GM19043 (cell line): ENCODE data around the gene CLASRP.
"Not testable (repeated sequence)": the region's sequence is repeated elsewhere in the genome, so short reads cannot be mapped to it uniquely, and the experiment has no call there.

ENCODE experiments used
- ATAC-seq: cut with Tn5 transposase; IDR thresholded peaks from one replicate; pipeline ENCODE4 v1.9.1; 2021; ENCODE audit warnings: low read depth; ENCODE audit not compliant: unreplicated experiment

CLASRP gene

DNA sequence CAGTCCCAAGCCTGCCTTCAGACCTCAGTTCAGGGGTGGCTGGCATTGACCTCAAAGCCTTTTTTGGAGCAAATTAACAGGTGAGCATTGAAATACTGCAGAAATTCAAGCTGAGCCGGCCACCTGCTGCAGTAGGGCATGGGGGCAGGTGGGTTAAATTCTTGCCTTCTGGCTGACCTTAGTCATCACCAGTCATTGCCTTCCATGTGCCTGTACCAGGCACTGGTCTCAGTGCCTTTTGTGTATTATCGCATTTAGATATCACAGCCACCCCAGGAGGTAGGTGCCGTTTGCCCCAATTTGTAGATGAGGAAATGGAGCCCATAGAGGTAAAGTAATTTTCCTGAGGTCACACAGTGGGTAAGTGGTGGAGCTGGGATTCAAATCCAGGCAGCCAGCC is 61.4 kb downstream of the CLASRP start:
- no peak for ATAC-seq

DNA sequence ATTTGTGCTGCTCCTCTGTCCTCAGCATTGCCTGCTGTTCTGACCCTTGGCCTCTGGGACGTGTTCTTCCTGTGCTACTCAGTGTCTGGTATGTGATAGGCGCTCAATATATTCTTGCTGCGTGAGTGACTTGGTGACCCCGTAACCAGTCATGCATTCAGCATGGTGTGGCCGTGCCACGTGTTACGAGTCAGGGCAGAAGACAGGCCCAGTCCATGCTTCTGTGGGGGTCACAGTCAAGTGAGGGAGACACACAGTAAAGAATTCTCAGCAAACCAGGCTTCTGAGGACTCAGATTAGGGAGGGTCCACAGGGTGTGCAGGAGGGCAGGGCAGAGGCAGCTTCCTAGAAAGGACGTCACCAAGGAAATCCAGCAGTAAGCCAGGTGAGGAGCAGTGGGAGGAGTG is 62.0 kb downstream of the CLASRP start:
- no peak for ATAC-seq

DNA sequence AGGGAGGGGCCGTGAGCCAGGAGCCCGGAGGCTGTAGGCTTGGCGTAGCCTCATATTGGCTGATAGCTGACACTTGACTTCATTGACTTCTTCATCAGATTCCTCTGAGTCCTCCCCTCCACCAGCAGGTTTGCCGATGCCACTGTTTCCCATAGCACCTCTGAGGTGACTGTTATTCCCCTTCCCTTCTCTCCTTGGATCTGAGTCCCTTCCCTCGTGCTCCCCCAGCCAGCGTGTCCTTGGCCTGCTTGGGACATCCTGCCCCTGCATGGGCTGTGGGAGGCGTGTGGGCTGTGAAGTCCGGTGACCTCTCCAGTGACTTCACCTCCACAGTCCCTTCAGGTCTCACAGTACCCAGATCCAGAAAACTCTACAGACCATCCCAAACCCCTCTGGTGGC is 63.0 kb downstream of the CLASRP start:
- no peak for ATAC-seq

DNA sequence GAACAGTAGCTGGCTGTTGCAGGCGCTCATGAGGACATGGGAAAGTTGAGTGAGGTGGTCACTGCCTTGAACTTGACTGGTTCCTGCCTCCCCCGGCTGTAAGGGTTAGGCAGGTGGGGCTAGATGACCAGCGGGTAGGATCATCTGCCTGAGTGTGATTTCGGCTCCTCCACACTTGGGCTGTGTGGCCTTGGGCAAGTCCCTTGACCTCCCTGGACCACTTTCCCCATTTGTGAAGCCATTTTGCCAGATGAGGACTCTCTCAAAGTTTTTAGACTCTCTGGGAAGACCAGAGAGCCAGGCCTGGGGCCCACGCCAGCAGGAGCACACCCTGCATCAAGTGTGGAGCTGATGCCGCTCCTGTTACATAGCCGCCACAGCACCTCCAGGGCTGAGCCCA is 63.6 kb downstream of the CLASRP start:
- no peak for ATAC-seq

DNA sequence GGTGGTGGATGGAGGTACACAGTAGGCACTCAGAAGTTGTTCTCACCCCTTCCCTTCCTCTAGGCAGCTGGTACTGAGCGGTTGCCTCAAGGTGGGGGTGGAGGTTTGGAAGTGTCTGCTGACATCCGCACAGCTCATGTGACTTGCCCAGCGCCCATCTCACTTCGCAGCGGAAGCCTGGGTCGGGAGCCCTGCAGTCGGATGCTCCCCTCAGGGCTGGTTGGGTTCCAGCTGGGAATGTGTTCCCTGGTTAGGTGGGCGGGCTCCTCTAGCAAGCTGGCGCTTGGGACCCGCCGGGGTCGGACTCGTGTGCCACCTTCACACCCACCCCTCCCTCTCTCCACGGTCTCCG is 64.3 kb downstream of the CLASRP start:
- no peak for ATAC-seq

DNA sequence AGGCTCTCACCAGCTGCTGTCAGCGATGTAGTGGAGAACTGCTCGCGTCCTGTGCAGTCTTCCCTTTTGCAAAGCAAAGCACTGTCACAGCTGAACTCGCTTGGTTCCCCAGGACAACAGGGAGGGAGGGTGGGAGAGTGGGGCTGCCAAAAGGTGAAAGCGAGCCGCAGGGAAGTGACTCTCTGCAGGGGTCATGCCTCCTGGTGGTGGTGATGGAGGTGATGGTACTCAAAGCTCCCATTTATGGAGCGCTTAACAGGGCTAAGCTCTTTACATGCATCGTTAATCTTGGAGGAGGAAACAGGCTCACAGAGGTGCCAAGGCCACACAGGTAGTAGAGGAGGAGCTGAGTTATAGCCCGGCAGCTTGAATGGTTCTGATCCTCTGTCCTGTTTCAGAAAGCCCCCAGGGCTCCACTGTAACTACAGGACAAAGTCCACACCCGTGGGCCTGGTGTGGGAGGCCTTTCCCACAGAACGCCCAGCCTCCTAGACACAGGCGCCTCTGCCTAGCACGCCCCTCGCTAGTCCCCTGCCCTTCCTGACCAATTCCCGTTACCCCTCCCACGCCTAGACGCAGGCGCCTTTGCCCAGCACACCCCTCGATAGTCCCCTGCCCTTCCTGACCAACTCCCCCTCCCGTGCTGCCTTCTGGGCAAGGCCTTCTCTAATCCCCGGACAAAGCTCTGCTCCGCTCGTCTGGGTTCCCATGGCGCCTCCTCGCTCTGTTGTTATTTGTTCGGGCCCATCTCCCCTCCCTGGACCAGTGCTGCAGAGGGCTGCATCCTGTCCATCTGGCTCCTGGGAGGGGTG is 64.9 kb downstream of the CLASRP start:
- ATAC-seq, result no peak

DNA sequence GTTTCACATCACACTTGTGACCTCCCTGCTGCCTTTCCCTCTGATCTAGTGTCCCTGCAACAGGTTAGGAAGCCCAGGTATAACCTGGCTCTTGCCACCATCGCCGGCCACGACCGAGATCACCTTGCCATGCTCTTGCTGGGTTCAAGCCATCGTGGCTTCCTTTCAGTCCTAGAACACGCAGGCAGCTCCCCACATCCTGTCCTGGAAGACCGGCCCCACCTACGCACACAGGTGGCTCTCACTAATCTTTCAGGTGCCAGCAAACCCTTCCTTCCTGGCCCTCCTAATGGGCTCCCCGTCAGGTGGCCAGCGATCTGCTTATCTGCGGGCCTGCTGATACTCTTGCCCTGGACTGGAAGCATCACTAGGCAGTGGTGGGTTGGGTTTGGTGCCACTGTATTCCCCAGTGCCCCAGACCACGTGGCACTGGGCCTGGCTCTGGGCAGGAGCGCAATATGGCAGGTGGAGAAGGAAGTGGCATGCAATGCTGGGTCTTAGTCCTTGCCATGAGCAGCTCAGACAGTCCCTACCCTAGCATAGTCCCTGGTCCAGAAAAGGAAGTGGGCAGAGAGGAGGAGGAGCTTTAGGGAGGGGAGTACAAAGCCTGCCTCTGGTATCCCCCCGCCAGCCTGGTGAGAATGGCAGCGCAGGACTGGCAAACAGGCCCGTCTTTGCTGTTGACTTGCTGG is 66.0 kb downstream of the CLASRP start:
- ATAC-seq, result no peak

DNA sequence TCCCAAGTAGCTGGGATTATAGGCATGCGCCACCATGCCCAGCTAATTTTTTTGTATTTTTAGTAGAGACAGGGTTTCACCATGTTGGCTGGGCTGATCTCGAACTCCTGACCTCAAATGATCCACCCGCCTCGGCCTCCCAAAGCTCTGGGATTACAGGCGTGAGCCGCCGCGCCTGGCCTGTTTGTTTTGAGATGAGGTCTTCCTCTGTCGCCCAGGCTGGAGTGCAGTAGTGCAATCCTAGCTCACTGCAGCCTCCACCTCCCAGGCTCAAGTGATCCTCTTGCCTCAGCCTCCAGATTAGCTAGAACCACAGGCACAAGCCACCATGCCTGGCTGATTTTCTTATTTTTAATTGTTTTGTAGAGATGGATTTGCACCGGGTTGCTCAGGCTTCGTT is 67.5 kb downstream of the CLASRP start:
- ATAC-seq, result not testable (repeated sequence)

DNA sequence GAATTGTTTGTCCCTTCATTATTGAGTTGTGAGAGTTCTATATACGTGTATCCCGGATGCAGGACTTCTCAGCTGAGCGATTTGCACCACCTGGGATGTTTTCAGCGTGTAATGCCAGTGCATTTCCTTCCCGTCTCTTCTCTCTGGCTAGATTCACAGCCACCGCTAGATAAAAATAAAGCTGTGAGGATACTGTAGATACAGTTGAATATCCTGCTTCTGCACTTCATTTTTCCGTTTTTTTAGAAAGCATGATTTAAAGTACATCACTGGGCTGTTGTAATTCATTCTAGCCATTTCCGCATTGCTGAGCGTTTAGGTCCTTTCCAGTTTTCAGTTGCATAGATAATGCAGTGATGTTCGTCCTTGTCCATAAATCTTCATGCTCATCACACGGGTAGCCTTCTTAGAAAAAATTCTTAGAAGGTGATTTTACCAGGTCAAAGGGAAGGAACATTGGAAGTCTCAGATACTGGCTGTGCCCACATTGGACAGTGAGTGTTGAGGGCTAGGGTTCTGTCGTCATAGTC is 68.8 kb downstream of the CLASRP start:
- ATAC-seq, result no peak

DNA sequence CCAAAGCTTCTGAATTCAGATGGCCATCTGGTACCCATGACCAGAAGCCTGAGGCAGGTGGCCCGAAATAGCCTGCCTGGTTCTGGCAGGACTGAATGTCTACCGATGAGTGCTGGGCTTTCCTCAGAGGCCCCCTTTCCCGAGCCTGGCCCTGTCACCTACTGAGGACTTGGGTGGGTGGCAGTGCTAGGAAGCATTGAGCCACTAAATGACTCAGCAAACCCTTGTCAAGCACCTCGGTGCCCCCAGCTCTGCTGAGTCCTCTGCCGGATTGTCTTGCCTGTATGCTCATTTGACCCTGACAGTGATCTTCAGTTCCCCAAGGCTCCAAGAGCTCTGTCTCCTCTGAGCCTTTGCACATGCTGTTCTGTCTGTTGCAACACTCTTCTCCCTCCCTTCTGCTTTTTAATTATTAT is 72.0 kb downstream of the CLASRP start:
- ATAC-seq, result no peak

DNA sequence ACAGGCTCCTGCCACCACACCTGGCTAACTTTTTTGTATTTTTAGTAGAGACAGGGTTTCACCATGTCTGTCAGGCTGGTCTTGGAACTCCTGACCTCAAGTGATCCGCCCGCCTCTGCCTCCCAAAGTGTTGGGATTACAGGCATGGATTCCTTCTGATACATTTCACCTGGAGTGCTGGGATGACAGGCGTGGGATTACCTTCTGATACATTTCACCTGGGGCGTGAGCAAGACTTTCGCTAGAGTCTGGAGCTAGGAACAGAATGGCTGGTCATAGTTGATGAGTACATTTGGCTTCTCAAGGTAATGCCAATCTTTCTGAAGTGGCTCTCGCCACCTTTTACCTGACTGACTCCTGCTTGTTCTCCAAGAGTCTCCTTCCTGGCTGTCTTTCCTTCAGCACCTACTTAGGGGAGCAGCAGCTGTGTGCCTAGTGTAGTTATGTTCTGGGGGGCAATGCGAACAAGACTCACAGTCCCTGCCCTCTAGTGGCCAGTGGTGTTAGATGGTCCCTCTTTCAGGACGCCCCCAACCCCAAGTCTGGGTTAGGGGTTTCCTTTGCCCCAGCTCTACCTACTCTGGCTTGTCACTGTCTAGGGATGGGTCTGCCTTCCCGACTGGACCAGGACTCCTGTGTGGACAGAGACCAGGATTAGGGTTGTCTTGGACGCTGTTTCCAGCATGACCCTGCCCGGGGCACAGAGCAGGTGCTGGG is 73.4 kb downstream of the CLASRP start:
- ATAC-seq, result no peak

DNA sequence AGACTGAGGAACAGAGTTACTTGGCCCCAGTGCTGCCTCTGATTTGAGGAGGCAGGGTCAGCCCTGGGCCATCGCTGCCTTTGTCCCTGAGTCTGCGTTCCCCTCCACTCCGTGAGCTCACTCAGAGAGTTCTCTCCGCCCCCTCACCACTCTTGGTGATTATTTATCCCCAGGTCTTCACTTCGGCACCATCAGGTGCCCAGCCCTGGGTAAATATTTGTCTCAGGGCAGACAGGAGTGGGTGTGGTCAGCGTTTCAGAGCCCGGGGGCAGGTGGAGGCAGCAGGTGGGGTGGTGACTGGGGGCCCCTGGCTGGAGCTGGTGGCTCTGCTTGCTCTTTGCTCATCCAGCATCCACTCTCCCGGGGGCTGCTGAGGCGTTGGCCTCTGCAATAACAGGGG is 74.8 kb downstream of the CLASRP start:
- ATAC-seq, result no peak

DNA sequence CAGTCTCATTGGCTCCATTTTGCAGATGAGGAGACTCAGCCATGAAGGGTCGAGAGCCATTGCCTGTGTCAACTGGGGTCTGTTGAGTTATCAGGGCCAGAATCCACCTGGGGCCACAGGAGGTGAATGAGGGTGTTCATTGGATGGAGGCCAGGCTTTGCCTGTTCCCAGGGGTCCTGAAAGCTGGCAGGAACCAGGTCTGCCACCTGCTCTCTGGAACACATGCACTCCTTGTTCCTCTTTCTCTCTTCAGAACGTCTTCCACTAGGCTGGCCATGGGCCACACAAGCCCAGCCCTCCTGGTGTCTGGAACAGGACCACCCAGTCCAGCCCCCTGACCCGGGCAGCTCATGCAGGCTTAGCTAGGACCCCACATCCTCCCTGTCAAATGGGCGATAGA is 75.3 kb downstream of the CLASRP start:
- no peak for ATAC-seq

DNA sequence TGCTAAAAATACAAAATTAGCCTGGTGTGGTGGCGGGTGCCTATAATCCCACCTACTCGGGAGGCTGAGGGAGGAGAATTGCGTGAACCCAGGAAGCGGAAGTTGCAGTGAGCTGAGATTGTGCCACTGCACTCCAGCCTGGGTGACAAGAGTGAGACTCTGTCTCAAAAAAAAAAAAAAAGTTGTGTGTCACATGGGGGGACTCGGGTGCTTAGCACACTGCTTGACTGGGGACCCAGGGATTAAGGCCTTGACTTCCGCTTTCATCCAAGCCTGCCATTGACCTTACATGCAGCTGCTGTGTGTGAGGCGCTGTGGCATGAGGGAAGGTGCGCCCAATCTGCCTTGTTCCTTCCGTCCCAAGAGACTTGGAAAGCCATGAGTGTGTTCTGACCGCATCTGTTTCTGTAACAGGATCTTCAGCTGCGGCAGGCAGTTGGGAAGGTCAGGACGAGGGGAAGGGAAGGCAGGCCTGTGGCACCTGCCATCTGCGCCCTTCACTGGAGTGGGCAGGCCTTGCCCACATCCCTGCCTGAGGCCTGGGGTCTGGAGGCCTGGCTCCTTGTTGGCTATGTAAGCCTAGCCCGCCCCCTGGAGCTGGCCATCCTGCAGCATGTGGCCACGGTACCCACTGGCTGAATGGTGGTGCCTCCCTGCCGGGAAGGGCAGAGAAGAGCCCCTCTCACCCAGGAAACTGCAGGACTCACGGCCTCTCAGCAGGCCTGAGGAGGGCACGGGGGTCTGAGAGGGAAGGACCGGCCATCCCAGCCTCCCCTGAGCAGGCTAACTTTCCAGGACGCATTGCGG is 77.2 kb downstream of the CLASRP start:
- no peak for ATAC-seq

DNA sequence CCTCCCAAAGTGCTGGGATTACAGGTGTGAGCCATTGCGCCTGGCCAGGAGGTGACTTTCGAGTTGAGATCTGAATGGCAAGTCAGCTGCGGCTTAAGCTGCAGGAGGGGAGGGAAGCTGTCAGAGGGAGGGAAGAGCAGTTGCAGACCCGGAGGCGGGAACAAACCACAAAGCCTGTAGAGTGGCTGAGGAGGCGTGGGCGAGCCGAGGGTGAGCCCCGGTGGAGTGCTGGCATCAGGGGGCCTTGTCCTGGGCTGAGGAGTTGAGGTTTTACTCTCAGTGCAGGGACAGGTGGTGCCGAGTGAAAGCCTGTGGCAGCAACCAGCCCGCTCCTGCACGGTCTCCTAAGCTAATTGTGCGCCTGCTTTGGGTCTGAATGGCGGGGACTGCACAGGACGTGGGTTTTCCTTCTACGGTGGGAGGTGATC is 78.3 kb downstream of the CLASRP start:
- no peak for ATAC-seq

DNA sequence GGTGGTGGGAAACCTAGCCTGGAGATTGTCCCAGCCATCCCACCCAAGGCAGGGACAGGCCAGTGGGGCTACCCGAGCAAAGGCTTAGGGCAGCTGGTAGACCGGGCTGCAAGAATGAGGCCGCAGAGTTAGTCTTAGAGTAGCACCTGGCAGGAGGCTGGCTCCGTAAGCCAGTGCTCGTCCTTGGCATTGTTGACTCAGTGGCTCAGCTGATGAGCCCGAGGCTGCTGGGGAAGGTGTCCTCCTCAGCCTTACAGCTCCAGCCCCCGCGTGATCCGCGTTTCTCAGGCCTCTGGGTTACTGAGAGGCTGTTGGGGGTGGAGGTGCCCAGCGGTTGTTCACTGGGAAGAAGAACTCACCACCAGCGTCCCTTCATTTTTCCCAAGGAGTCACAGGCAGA is 78.8 kb downstream of the CLASRP start:
- ATAC-seq, result no peak

DNA sequence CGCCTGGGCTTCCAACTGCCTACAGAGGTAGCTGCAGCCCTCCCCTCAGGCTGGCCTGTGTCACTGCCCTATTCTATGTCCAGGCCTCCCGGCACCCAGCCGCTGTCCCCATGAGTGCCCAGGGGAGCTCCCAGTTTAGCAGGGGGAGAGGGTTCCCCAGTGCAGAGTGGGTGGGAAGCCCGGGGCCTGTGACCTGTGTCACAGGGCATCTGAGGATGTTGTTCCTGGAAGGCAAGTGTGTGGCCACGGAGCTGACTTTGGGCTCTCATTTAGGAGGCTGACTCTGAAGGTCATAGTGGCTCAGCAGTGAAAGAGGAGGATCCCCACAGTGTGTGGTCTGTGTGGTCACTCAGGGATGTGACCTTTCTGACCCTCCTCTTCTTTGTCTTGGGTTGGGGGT is 79.3 kb downstream of the CLASRP start:
- ATAC-seq, result no peak

DNA sequence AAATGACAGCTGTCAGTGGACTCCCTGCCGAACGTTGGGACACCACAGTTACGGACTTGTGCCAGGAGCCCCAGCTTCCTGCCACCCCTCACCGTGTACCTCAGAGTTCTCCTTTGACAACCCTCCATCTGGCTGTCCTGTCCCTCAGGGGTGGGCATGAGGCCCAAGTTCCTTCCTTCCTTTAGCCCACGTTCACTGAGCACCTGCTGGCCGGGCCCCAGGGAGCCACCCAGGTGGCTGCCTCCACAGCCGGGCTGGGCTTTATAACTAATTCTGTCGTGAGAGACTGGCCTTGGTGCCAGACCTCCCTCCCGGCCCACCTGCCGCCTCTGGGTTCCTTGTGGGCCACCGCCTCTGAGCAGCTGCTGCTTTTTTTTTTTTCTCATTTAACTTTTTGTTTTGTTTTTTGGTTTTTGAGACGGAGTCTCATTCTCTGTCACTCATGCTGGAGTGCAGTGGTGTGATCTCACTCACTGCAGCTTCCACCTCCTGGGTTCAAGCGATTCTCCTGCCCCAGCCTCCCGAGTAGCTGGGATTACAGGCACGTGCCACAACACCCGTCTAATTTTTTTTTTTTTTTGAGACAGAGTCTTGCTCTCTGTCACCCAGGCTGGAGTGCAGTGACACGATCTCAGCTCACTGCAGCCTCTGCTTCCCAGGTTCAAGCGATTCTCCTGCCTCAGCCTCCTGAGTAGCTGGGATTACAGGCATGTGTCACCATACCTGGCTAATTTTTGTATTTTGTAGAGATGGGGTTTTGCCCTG is 79.9 kb downstream of the CLASRP start:
- ATAC-seq, result not testable (repeated sequence)

DNA sequence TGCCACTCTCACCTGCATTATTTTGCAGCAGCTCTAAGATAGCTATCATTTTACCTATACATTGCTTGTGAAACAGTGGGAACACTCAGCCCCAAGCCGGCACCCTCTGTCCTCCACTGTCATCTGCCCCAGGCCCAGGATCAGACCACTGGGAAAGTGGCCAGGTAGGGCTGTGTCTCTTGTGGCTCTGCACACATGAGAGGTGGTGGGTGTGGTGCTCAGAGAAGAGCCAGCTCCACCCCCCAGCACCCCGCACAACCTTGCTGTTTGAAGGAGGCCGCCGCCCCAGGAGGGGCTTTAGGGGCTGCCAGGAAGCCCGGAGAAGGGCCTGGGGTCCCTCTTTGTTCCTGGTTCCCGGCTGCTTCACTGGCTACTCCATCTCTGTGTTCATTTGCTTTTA is 80.7 kb downstream of the CLASRP start:
- ATAC-seq, result no peak
